NCI-H1105 treated with DMSO at 0.1 percent for 48 hours (cell line): ENCODE data around the gene MYD88.

ENCODE experiments used
- DNase-seq: peaks from one replicate; lab custom pipeline; 2025; lab: John Stamatoyannopoulos, UW

MYD88 gene

GRCh38 chr3:38165722-38166387 is 27.4 kb downstream of the MYD88 start:
- peak; percentile 44 for DNase-seq

GRCh38 chr3:38167591-38167990 is 29.1 kb downstream of the MYD88 start:
- no peak for DNase-seq

GRCh38 chr3:38168151-38169026 is 29.9 kb downstream of the MYD88 start:
- no peak for DNase-seq

GRCh38 chr3:38169027-38169317 is 30.5 kb downstream of the MYD88 start:
- no peak for DNase-seq

- no peak for DNase-seq
These were observed 32.3 kb downstream of the MYD88 start for GRCh38 chr3:38170722-38171121.

- no peak for DNase-seq
These were observed 33.2 kb downstream of the MYD88 start for GRCh38 chr3:38171622-38172021.

- no peak for DNase-seq
These were observed 35.5 kb downstream of the MYD88 start for GRCh38 chr3:38173834-38174418.

GRCh38 chr3:38177181-38177580 is 38.7 kb downstream of the MYD88 start:
- no peak for DNase-seq

- no peak for DNase-seq
These were observed 48.3 kb downstream of the MYD88 start for GRCh38 chr3:38186781-38187180.

- no peak for DNase-seq
These were observed 52.0 kb downstream of the MYD88 start for GRCh38 chr3:38190481-38190881.
